ENCODE data around the gene KCNE3.

DNA sequence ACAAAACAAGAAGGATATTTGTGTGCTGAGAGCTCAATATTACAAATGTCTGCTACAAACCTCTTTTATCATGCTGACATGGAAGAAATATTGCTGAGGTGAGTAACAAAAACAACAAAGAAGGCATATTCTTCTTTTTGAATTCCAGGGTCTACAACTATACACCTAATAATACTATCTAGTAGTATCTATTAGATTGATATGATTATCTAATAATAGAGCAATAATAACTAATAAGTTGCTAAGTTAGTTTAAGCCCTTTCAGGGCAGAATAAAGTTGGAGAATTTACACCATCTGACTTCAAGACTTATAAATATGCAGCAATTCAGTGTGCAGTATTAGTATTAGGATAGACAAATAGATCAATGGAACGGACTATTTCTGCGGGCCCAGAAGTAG is 57.7 kb downstream of the KCNE3 start:
- TF ChIP-seq, protein P1, sequence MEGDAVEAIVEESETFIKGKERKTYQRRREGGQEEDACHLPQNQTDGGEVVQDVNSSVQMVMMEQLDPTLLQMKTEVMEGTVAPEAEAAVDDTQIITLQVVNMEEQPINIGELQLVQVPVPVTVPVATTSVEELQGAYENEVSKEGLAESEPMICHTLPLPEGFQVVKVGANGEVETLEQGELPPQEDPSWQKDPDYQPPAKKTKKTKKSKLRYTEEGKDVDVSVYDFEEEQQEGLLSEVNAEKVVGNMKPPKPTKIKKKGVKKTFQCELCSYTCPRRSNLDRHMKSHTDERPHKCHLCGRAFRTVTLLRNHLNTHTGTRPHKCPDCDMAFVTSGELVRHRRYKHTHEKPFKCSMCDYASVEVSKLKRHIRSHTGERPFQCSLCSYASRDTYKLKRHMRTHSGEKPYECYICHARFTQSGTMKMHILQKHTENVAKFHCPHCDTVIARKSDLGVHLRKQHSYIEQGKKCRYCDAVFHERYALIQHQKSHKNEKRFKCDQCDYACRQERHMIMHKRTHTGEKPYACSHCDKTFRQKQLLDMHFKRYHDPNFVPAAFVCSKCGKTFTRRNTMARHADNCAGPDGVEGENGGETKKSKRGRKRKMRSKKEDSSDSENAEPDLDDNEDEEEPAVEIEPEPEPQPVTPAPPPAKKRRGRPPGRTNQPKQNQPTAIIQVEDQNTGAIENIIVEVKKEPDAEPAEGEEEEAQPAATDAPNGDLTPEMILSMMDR (IDR thresholded peaks at IDR 0.05) = no peak
- TF ChIP-seq POLR2A (IDR thresholded peaks at IDR 0.05) (no peak), POLR2AphosphoS5 (IDR thresholded peaks at IDR 0.05) (no peak)

All from gastroesophageal sphincter (tissue), 3 donors.